GM21723 (cell line): ENCODE measurements around the gene GNAL.
"Not testable (repeated sequence)": the region's sequence is repeated elsewhere in the genome, so short reads cannot be mapped to it uniquely, and the experiment has no call there.

Source experiments
- ATAC-seq: cut with Tn5 transposase; IDR thresholded peaks from one replicate; pipeline ENCODE4 v1.9.1; 2021; ENCODE audit warnings: mild to moderate bottlenecking, moderate library complexity; ENCODE audit not compliant: unreplicated experiment

The GNAL gene

GRCh38 chr18:11901826-11902438 is 212.9 kb downstream of the GNAL start:
- ATAC-seq, result no peak

- ATAC-seq, result no peak
These were observed 213.6 kb downstream of the GNAL start for GRCh38 chr18:11902522-11903292.

- ATAC-seq, result no peak
These were observed 216.5 kb downstream of the GNAL start for GRCh38 chr18:11905613-11906012.

GRCh38 chr18:11906176-11906575 is 217.1 kb downstream of the GNAL start:
- no peak for ATAC-seq

- no peak for ATAC-seq
These were observed 218.1 kb downstream of the GNAL start for GRCh38 chr18:11906926-11907874.

GRCh38 chr18:11908182-11909060 is 219.4 kb downstream of the GNAL start, which contains the start of gene MPPE1:
Gene MPPE1, minus strand, starts transcription at chr18:11908317. Its CDS starts 11,053 bp downstream, at chr18:11897264.
- peak; percentile 83 for ATAC-seq

- ATAC-seq, result no peak
These were observed 220.0 kb downstream of the GNAL start for GRCh38 chr18:11909061-11909455.

GRCh38 chr18:11909591-11910026 is 220.5 kb downstream of the GNAL start:
- no peak for ATAC-seq

- not testable (repeated sequence) for ATAC-seq
These were observed 227.8 kb downstream of the GNAL start for GRCh38 chr18:11916880-11917279.

GRCh38 chr18:11919522-11919921 is 230.5 kb downstream of the GNAL start:
- not testable (repeated sequence) for ATAC-seq

GRCh38 chr18:11923450-11923849 is 234.4 kb downstream of the GNAL start:
- ATAC-seq, result no peak

- ATAC-seq, result no peak
These were observed 236.9 kb downstream of the GNAL start for GRCh38 chr18:11925800-11926481.

- ATAC-seq, result no peak
These were observed 238.4 kb downstream of the GNAL start for GRCh38 chr18:11927497-11927896.

- ATAC-seq, result no peak
These were observed 243.3 kb downstream of the GNAL start for GRCh38 chr18:11932393-11932792.
